Epithelial cell of proximal tubule (primary cell): ENCODE data around the gene SEMA4B. TPM values are rescaled to one million over a fixed set of nuclear protein-coding genes. Genes with fewer than 3 reads are reported as not detected.

Experiments
- DNase-seq: peaks from one replicate; pipeline ENCODE4 v3.0.0-alpha.2; 2011; ENCODE audit warnings: low read depth
- H3K4me3 ChIP-seq: 2 replicates; pipeline ENCODE4 v1.5.1; 2011; ENCODE audit warnings: low read depth, mild to moderate bottlenecking, low read length
- CTCF ChIP-seq: conservative IDR thresholded peaks from 2 replicates; pipeline ENCODE4 v1.5.1; 2012; ENCODE audit warnings: low read depth, mild to moderate bottlenecking, low read length
- total RNA-seq: library from RNA; depleted of rRNA; stranded (reverse); fragments of >200 nt; gene quantifications from 2 replicates; pipeline ENCODE4 v1.2.3, GENCODE V29; 2015

The SEMA4B gene
- total RNA-seq, 1 donor from 2014 or later, result 89.6 TPM

GRCh38 chr15:90227816-90228772, 27.0 kb downstream of the SEMA4B start:
- DNase-seq, result no peak
- H3K4me3 ChIP-seq, result no peak overlapping the region
- no peak for TF ChIP-seq CTCF

- no peak for DNase-seq
- TF ChIP-seq CTCF, result no peak
- no peak overlapping the region for H3K4me3 ChIP-seq
Measured at GRCh38 chr15:90228960-90229359, 27.8 kb downstream of the SEMA4B start.

- no peak overlapping the region for H3K4me3 ChIP-seq
- no peak for TF ChIP-seq CTCF
- DNase-seq, result no peak
Measured at GRCh38 chr15:90230071-90230494, 29.0 kb downstream of the SEMA4B start.

- no peak for TF ChIP-seq CTCF
- H3K4me3 ChIP-seq, result no peak overlapping the region
- no peak for DNase-seq
Measured at GRCh38 chr15:90230610-90231009, 29.5 kb downstream of the SEMA4B start.

- peak overlapping the region; percentile 94 for H3K4me3 ChIP-seq
- no peak for TF ChIP-seq CTCF
- DNase-seq, result no peak
Measured at GRCh38 chr15:90231028-90232017, 30.2 kb downstream of the SEMA4B start.

GRCh38 chr15:90232196-90232595, 31.1 kb downstream of the SEMA4B start:
- DNase-seq, result no peak
- no peak for TF ChIP-seq CTCF
- peak overlapping the region; percentile 94 for H3K4me3 ChIP-seq
